Right atrium auricular region (tissue), 2 donors: ENCODE results near the gene KLF6. TPM values are rescaled to one million over a fixed set of nuclear protein-coding genes. Genes with fewer than 3 reads are reported as not detected.

Experiments
- DNase-seq: peaks from one replicate; pipeline ENCODE4 v3.0.0-alpha.2; 2019; ENCODE audit warnings: low spot score
- H3K27ac ChIP-seq, 2 donors: fragments of 200-600 bp; sonication (generic); 1 replicate in 1 of 2; 2 replicates in 1 of 2; pipeline ENCODE4 v1.5.1; 2016 to 2019
- H3K27me3 ChIP-seq, 2 donors: fragments of 200-600 bp; sonication (generic); one replicate each; pipeline versions ENCODE4 v1.5.1 to v1.6.0; 2017 to 2019
- H3K36me3 ChIP-seq: fragments of 200-600 bp; sonication (generic); one replicate; pipeline ENCODE4 v1.5.1; 2016
- H3K4me1 ChIP-seq, 2 donors: fragments of 200-600 bp; sonication (generic); one replicate each; pipeline versions ENCODE4 v1.5.1 to v1.6.0; 2017 to 2019
- H3K4me3 ChIP-seq, 2 donors: fragments of 200-600 bp; sonication (generic); 1 replicate in 1 of 2; 2 replicates in 1 of 2; pipeline ENCODE4 v1.5.1; 2017 to 2019; ENCODE audit warnings: mild to moderate bottlenecking in 1 of 2, moderate library complexity in 1 of 2
- H3K9me3 ChIP-seq, 2 donors: fragments of 200-600 bp; sonication (generic); one replicate each; pipeline ENCODE4 v1.5.1; 2019
- total RNA-seq, 2 donors: library from RNA; depleted of rRNA; stranded (reverse); fragments of >200 nt; gene quantifications; one replicate each; pipeline ENCODE4 v1.1.0, GENCODE V29; 2016
- TF ChIP-seq, protein P1 (sequence below), 2 donors: fragments of 200-600 bp; sonication (generic); IDR thresholded peaks; one replicate each; pipeline ENCODE4 v1.5.1; 2019; ENCODE audit warnings: antibody characterized with exemption in 2 of 2

The KLF6 gene
- total RNA-seq, 2 donors from 2014 or later: 29.1 to 44.7 TPM

GRCh38 chr10:3763035-3763456 is 22.0 kb downstream of the KLF6 start:
- Histone ChIP-seq H3K9me3 (no peaks in the 10 kb centered on the region), H3K27me3 (no peaks in the 10 kb centered on the region), H3K36me3 (no peaks in the 10 kb centered on the region), H3K4me3 (no peak overlapping the region), H3K4me1 (no peaks in the 10 kb centered on the region), H3K27ac (no peak overlapping the region)
- DNase-seq: peak; percentile 48
- TF ChIP-seq, protein P1, sequence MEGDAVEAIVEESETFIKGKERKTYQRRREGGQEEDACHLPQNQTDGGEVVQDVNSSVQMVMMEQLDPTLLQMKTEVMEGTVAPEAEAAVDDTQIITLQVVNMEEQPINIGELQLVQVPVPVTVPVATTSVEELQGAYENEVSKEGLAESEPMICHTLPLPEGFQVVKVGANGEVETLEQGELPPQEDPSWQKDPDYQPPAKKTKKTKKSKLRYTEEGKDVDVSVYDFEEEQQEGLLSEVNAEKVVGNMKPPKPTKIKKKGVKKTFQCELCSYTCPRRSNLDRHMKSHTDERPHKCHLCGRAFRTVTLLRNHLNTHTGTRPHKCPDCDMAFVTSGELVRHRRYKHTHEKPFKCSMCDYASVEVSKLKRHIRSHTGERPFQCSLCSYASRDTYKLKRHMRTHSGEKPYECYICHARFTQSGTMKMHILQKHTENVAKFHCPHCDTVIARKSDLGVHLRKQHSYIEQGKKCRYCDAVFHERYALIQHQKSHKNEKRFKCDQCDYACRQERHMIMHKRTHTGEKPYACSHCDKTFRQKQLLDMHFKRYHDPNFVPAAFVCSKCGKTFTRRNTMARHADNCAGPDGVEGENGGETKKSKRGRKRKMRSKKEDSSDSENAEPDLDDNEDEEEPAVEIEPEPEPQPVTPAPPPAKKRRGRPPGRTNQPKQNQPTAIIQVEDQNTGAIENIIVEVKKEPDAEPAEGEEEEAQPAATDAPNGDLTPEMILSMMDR (IDR thresholded peaks at IDR 0.05): no peak

DNA sequence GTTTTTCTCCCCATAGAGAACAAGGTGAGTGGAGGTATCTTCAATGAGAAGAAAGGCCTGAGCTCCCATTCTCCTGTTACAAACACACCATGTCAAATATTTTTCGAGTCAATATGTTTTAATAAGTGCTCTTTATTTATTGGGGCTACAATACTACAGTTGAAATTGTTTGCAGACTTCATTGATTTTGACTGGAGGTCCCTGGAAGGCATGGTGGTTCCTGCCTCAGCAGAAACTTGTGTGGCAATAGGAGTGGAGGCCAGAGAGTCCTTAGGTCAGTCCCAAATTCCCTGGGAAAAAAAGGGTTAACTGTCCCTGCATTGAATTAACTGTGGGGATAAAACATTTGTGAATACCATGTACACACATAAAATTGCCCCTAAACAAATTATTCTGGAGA is 22.7 kb downstream of the KLF6 start:
- no peaks in the 10 kb centered on the region for H3K9me3 ChIP-seq
- TF ChIP-seq, protein P1 (IDR thresholded peaks at IDR 0.05): no peak

DNA sequence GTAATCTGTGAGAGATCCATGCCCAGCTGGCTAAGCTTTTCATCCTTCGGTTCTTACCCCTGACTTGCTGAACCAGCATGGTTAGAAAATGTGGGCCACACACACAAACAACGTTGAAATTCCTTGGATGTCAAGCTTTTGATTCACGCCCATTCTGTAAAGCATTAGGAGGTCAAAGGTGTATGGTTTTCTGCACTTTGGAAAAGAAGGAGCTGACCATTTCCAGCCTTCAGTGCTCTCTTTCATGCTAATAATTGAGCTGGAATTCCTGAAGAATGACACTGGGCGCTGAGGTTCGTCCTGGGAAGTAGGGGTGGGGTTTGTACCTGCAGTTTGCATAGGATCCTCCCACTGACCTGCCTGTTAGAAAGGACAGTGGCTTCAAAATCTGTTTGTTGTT is 23.1 kb downstream of the KLF6 start:
- peaks cover 0 to 3% of the 10 kb centered on the region in 2 donors for H3K4me1 ChIP-seq
- no peaks in the 10 kb centered on the region for H3K36me3 ChIP-seq
- H3K27me3 ChIP-seq: no peaks in the 10 kb centered on the region
- TF ChIP-seq, protein P1 (IDR thresholded peaks at IDR 0.05): no peak
- H3K9me3 ChIP-seq: no peaks in the 10 kb centered on the region
- no peak overlapping the region for H3K27ac ChIP-seq
- no peak overlapping the region for H3K4me3 ChIP-seq
- no peak for DNase-seq

More for the DNA sequence above, 22.7 kb downstream of the KLF6 start:
- no peak overlapping the region for H3K27ac ChIP-seq
- H3K27me3 ChIP-seq: no peaks in the 10 kb centered on the region
- DNase-seq: no peak
- no peaks in the 10 kb centered on the region for H3K4me1 ChIP-seq
- no peaks in the 10 kb centered on the region for H3K36me3 ChIP-seq
- no peak overlapping the region for H3K4me3 ChIP-seq

GRCh38 chr10:3761021-3761686 is 23.9 kb downstream of the KLF6 start:
- no peaks in the 10 kb centered on the region for H3K36me3 ChIP-seq
- no peak for DNase-seq
- no peaks in the 10 kb centered on the region for H3K27me3 ChIP-seq
- no peaks in the 10 kb centered on the region for H3K9me3 ChIP-seq
- TF ChIP-seq, protein P1 (IDR thresholded peaks at IDR 0.05): no peak
- H3K27ac ChIP-seq: no peak overlapping the region
- H3K4me1 ChIP-seq: peaks cover 0 to 10% of the 10 kb centered on the region in 2 donors
- no peak overlapping the region for H3K4me3 ChIP-seq

DNA sequence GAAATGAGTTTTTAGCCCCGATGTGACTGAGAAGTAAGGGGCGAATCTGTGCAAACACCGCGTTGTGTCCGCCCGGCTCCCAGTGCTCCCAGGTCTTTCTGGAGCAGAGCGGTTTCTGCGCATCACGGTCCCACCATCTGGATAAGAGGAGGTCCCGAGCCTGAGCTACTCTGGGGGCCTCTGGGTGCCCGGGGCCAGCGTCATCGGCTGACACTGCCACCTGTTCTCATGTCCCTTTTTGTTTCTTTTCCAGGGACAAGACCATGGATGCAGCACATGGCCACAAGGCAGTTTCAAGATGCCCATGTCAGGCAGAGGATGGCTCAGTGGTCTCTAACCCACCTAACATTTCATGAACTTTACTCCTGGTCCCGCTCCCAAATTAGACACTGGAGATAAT is 24.9 kb downstream of the KLF6 start:
- no peak overlapping the region for H3K27ac ChIP-seq
- no peaks in the 10 kb centered on the region for H3K27me3 ChIP-seq
- H3K4me1 ChIP-seq: peaks cover 0 to 21% of the 10 kb centered on the region in 2 donors

More for the DNA sequence above, 24.9 kb downstream of the KLF6 start:
- no peaks in the 10 kb centered on the region for H3K9me3 ChIP-seq
- no peak for DNase-seq
- TF ChIP-seq, protein P1 (IDR thresholded peaks at IDR 0.05): no peak
- H3K36me3 ChIP-seq: no peaks in the 10 kb centered on the region
- no peak overlapping the region for H3K4me3 ChIP-seq
